IPS-18a (cell line): ENCODE results near the gene CATSPERE.
"Not testable (repeated sequence)": the region's sequence is repeated elsewhere in the genome, so short reads cannot be mapped to it uniquely, and the experiment has no call there.

Source experiments
- H3K27ac ChIP-seq: one replicate; pipeline ENCODE4 v1.5.1; 2013; ENCODE audit warnings: low read length
- H3K27me3 ChIP-seq: one replicate; pipeline ENCODE4 v1.6.1; 2013; ENCODE audit warnings: mild to moderate bottlenecking, low read length; ENCODE audit not compliant: control insufficient read depth, insufficient read depth
- H3K36me3 ChIP-seq: one replicate; pipeline ENCODE4 v1.6.1; 2013; ENCODE audit warnings: low read depth, low read length; ENCODE audit not compliant: control insufficient read depth
- H3K4me1 ChIP-seq: one replicate; pipeline ENCODE4 v1.6.1; 2013; ENCODE audit warnings: low read depth, low read length; ENCODE audit not compliant: control insufficient read depth
- H3K4me3 ChIP-seq: one replicate; pipeline ENCODE4 v1.5.1; 2013; ENCODE audit warnings: low read length
- H3K9ac ChIP-seq: one replicate; pipeline ENCODE4 v1.6.1; 2013; ENCODE audit warnings: mild to moderate bottlenecking, low read length, moderate library complexity
- H3K9me3 ChIP-seq: one replicate; pipeline ENCODE4 v1.6.1; 2013; ENCODE audit warnings: low read depth, low read length; ENCODE audit not compliant: control insufficient read depth

Gene CATSPERE

DNA sequence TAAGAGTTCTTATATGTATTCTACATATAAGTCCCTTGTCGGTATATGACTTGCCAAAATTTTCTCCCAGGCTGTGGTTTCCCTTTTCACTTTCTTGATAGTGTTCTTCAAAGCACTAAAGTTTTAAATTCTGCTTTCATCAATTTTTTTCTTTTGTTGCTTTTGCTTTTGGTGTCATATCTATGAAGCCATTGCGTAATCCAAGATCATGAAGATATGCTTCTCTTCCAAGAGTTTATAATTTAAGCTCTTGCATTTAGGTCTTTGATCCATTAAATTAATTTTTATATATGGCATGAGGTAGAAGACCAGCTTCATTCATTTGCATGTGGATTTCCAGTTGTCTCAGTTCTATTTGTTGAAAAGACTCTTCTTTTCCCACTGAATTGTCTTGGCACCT lies 214.1 kb downstream of the CATSPERE start:
- Histone ChIP-seq H3K4me3 (no peak overlapping the region), H3K9ac (no peak overlapping the region), H3K4me1 (peaks cover 5% of the 10 kb centered on the region), H3K27ac (no peak overlapping the region), H3K27me3 (no peaks in the 10 kb centered on the region), H3K36me3 (peaks cover 3% of the 10 kb centered on the region), H3K9me3 (no peaks in the 10 kb centered on the region)

- Histone ChIP-seq H3K4me3 (no peak overlapping the region), H3K27ac (no peak overlapping the region), H3K4me1 (peaks cover 5% of the 10 kb centered on the region), H3K9me3 (no peaks in the 10 kb centered on the region), H3K27me3 (no peaks in the 10 kb centered on the region), H3K36me3 (no peaks in the 10 kb centered on the region), H3K9ac (no peak overlapping the region)
These were observed 217.6 kb downstream of the CATSPERE start for GRCh38 chr1:244678697-244679096.

- Histone ChIP-seq H3K36me3 (no peaks in the 10 kb centered on the region), H3K27ac (no peak overlapping the region), H3K27me3 (no peaks in the 10 kb centered on the region), H3K4me1 (no peaks in the 10 kb centered on the region), H3K4me3 (no peak overlapping the region), H3K9me3 (no peaks in the 10 kb centered on the region), H3K9ac (no peak overlapping the region)
These were observed 219.6 kb downstream of the CATSPERE start for GRCh38 chr1:244680667-244681066.

GRCh38 chr1:244682087-244682486 lies 221.0 kb downstream of the CATSPERE start:
- not testable (repeated sequence) for H3K27me3 ChIP-seq, H3K4me3 ChIP-seq, H3K36me3 ChIP-seq, H3K4me1 ChIP-seq, H3K27ac ChIP-seq, H3K9me3 ChIP-seq, H3K9ac ChIP-seq
